ENCODE measurements around the gene CDH13.

CDH13 gene

GRCh38 chr16:83661656-83662055 lies 1034.9 kb downstream of the CDH13 start:
- no peak overlapping the region for H4K5ac ChIP-seq (ENCODE audit: low read length)
- H3K56ac ChIP-seq (ENCODE audit: low read length) = no peak overlapping the region

DNA sequence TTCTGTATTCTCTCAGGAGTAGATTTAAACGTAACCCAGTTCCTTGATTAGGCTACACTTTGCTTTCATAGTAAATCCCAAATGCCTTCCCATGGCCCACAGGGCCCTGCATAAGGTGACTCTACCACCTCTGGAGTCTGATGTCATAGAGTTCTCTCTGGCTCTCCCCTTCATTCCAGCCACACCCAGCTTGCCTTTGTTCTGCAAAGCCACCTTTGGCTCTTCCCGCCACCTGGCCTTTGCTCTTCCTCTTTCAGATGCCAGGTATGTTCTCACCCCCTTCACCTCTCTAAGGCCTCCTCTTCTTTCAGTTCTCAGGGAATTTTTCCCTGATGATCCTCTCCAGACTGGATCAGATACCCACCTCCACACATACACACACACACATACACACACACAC lies 1039.7 kb downstream of the CDH13 start:
- Histone ChIP-seq H3K27me3 (ENCODE audit: insufficient read depth, low read length, poor library complexity) (no peaks in the 10 kb centered on the region), H3K79me2 (ENCODE audit: control insufficient read depth, insufficient read depth, low read length) (no peaks in the 10 kb centered on the region), H2BK120ac (ENCODE audit: low read depth, low read length) (no peak overlapping the region), H3K27ac (ENCODE audit: low read depth, low read length) (no peak overlapping the region), H2BK15ac (replicated peaks; ENCODE audit: low read depth) (no peak overlapping the region), H3K4me1 (ENCODE audit: control insufficient read depth, low read depth, low read length) (no peaks in the 10 kb centered on the region), H4K8ac (ENCODE audit: low read depth, low read length) (no peak overlapping the region), H3K4me3 (ENCODE audit: low read length) (no peak overlapping the region), H3K36me3 (ENCODE audit: control insufficient read depth, insufficient read depth, low read length) (no peaks in the 10 kb centered on the region), H2AK5ac (ENCODE audit: low read length) (no peak overlapping the region), H3K23ac (ENCODE audit: low read length) (no peak overlapping the region), H3K9ac (ENCODE audit: low read length) (no peak overlapping the region), H3K18ac (ENCODE audit: low read length) (no peak overlapping the region), H3K4me2 (ENCODE audit: low read length) (no peak overlapping the region), H2BK5ac (ENCODE audit: low read length) (no peak overlapping the region), H4K5ac (ENCODE audit: low read length) (no peak overlapping the region), H3K56ac (ENCODE audit: low read length) (no peak overlapping the region), H3K4ac (ENCODE audit: low read depth, low read length) (no peak overlapping the region), H3K79me1 (ENCODE audit: low read length) (no peaks in the 10 kb centered on the region)
- DNase-seq = no peak
- no CpG with 5 or more reads among the region's 2 CpGs for WGBS (ENCODE audit: extremely low coverage, insufficient coverage, low lambda C conversion rate)

More at GRCh38 chr16:83661656-83662055, 1034.9 kb downstream of the CDH13 start:
- Histone ChIP-seq H3K4ac (ENCODE audit: low read depth, low read length) (no peak overlapping the region), H2AK5ac (ENCODE audit: low read length) (no peak overlapping the region), H4K8ac (ENCODE audit: low read depth, low read length) (no peak overlapping the region), H3K4me3 (ENCODE audit: low read length) (no peak overlapping the region), H3K27ac (ENCODE audit: low read depth, low read length) (no peak overlapping the region), H3K9ac (ENCODE audit: low read length) (no peak overlapping the region), H2BK5ac (ENCODE audit: low read length) (no peak overlapping the region), H3K4me2 (ENCODE audit: low read length) (no peak overlapping the region), H2BK15ac (replicated peaks; ENCODE audit: low read depth) (no peak overlapping the region), H3K79me1 (ENCODE audit: low read length) (no peaks in the 10 kb centered on the region), H3K27me3 (ENCODE audit: insufficient read depth, low read length, poor library complexity) (no peaks in the 10 kb centered on the region), H3K4me1 (ENCODE audit: control insufficient read depth, low read depth, low read length) (no peaks in the 10 kb centered on the region), H3K23ac (ENCODE audit: low read length) (no peak overlapping the region), H2BK120ac (ENCODE audit: low read depth, low read length) (no peak overlapping the region), H3K18ac (ENCODE audit: low read length) (no peak overlapping the region), H3K79me2 (ENCODE audit: control insufficient read depth, insufficient read depth, low read length) (no peaks in the 10 kb centered on the region), H3K36me3 (ENCODE audit: control insufficient read depth, insufficient read depth, low read length) (no peaks in the 10 kb centered on the region)
- DNase-seq = no peak

GRCh38 chr16:83669456-83669855 lies 1042.7 kb downstream of the CDH13 start:
- no peak for DNase-seq
- H4K8ac ChIP-seq (ENCODE audit: low read depth, low read length) = no peak overlapping the region
- no peaks in the 10 kb centered on the region for H3K4me1 ChIP-seq (ENCODE audit: control insufficient read depth, low read depth, low read length)
- H2BK15ac ChIP-seq (replicated peaks; ENCODE audit: low read depth) = no peak overlapping the region
- no peak overlapping the region for H3K4me3 ChIP-seq (ENCODE audit: low read length)
- WGBS (ENCODE audit: extremely low coverage, insufficient coverage, low lambda C conversion rate) = no CpG with 5 or more reads among the region's 5 CpGs
- H2BK120ac ChIP-seq (ENCODE audit: low read depth, low read length) = no peak overlapping the region
- H3K4me2 ChIP-seq (ENCODE audit: low read length) = no peak overlapping the region
- no peak overlapping the region for H3K4ac ChIP-seq (ENCODE audit: low read depth, low read length)
- H4K5ac ChIP-seq (ENCODE audit: low read length) = no peak overlapping the region
- H3K27ac ChIP-seq (ENCODE audit: low read depth, low read length) = no peak overlapping the region
- no peaks in the 10 kb centered on the region for H3K79me2 ChIP-seq (ENCODE audit: control insufficient read depth, insufficient read depth, low read length)
- H3K36me3 ChIP-seq (ENCODE audit: control insufficient read depth, insufficient read depth, low read length) = no peaks in the 10 kb centered on the region
- H3K18ac ChIP-seq (ENCODE audit: low read length) = no peak overlapping the region
- no peak overlapping the region for H2AK5ac ChIP-seq (ENCODE audit: low read length)
- H3K9ac ChIP-seq (ENCODE audit: low read length) = no peak overlapping the region
- H3K23ac ChIP-seq (ENCODE audit: low read length) = no peak overlapping the region
- H3K79me1 ChIP-seq (ENCODE audit: low read length) = no peaks in the 10 kb centered on the region
- H3K27me3 ChIP-seq (ENCODE audit: insufficient read depth, low read length, poor library complexity) = no peaks in the 10 kb centered on the region
- no peak overlapping the region for H3K56ac ChIP-seq (ENCODE audit: low read length)
- no peak overlapping the region for H2BK5ac ChIP-seq (ENCODE audit: low read length)

DNA sequence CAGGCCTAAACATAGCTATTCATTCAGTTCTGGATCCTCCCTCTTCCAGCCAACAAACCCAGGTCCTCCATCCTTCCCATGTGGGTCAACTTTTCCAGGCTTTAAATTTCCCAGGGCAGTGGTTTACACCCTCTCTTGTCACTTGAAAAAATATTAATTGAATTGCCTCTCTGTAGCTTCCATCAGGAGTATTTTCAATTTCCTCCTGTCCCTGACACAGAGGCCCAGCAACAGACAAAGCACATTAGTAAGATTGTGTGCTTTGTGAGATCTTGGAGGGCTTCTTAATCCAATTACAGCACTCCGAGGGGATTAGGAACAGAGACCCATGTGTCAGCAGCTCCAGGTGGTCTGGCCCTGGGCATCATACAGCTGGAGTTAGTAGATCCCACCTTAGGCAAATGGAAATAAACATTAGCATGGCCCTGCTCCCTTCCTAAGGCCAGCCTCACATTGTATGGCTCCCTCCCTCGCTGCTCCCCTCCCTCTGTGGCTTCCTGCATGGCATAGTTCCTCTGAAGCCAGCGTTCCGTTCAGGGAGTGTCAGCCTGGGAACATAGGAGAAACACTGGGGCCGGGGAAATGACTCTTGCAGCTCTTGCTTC lies 1048.3 kb downstream of the CDH13 start:
- Histone ChIP-seq H2AK5ac (ENCODE audit: low read length) (no peak overlapping the region), H3K18ac (ENCODE audit: low read length) (no peak overlapping the region), H3K27me3 (ENCODE audit: insufficient read depth, low read length, poor library complexity) (no peaks in the 10 kb centered on the region), H4K8ac (ENCODE audit: low read depth, low read length) (no peak overlapping the region), H3K4me2 (ENCODE audit: low read length) (no peak overlapping the region), H4K5ac (ENCODE audit: low read length) (no peak overlapping the region), H3K4me1 (ENCODE audit: control insufficient read depth, low read depth, low read length) (no peaks in the 10 kb centered on the region), H2BK15ac (replicated peaks; ENCODE audit: low read depth) (no peak overlapping the region), H3K4ac (ENCODE audit: low read depth, low read length) (no peak overlapping the region), H3K4me3 (ENCODE audit: low read length) (no peak overlapping the region), H3K79me2 (ENCODE audit: control insufficient read depth, insufficient read depth, low read length) (no peaks in the 10 kb centered on the region), H3K56ac (ENCODE audit: low read length) (no peak overlapping the region), H3K27ac (ENCODE audit: low read depth, low read length) (no peak overlapping the region), H3K9ac (ENCODE audit: low read length) (no peak overlapping the region), H2BK5ac (ENCODE audit: low read length) (no peak overlapping the region), H3K23ac (ENCODE audit: low read length) (no peak overlapping the region), H3K36me3 (ENCODE audit: control insufficient read depth, insufficient read depth, low read length) (no peaks in the 10 kb centered on the region), H2BK120ac (ENCODE audit: low read depth, low read length) (no peak overlapping the region), H3K79me1 (ENCODE audit: low read length) (no peaks in the 10 kb centered on the region)
- peak; percentile 64 for DNase-seq
- no CpG with 5 or more reads among the region's 5 CpGs for WGBS (ENCODE audit: extremely low coverage, insufficient coverage, low lambda C conversion rate)

DNA sequence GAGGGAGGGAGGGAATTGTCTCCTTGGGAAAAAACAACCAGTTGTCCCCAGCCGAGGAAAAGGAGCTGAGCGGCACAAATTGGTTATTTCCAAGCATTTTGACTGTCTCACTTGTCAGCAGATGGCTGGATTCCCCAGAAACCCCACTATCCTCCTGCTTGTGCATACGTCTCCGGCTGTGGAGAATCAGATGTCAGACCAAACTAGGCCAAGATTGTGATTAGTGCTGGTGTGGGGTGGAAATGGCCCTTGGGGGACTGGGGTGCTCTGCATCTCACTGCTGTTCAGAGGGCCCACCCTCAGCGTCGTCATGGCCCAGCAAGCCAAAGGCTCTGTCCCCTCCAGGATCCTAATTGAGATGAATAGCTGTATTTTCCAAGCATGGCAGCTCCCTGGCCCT lies 1049.3 kb downstream of the CDH13 start:
- Histone ChIP-seq H3K56ac (ENCODE audit: low read length) (no peak overlapping the region), H3K18ac (ENCODE audit: low read length) (no peak overlapping the region), H2BK15ac (replicated peaks; ENCODE audit: low read depth) (no peak overlapping the region), H3K4ac (ENCODE audit: low read depth, low read length) (no peak overlapping the region), H3K9ac (ENCODE audit: low read length) (no peak overlapping the region), H4K5ac (ENCODE audit: low read length) (no peak overlapping the region), H3K36me3 (ENCODE audit: control insufficient read depth, insufficient read depth, low read length) (no peaks in the 10 kb centered on the region), H2BK120ac (ENCODE audit: low read depth, low read length) (no peak overlapping the region), H3K4me2 (ENCODE audit: low read length) (no peak overlapping the region), H3K23ac (ENCODE audit: low read length) (no peak overlapping the region), H2AK5ac (ENCODE audit: low read length) (no peak overlapping the region), H3K27me3 (ENCODE audit: insufficient read depth, low read length, poor library complexity) (no peaks in the 10 kb centered on the region), H3K27ac (ENCODE audit: low read depth, low read length) (no peak overlapping the region), H3K4me1 (ENCODE audit: control insufficient read depth, low read depth, low read length) (no peaks in the 10 kb centered on the region), H3K4me3 (ENCODE audit: low read length) (no peak overlapping the region), H4K8ac (ENCODE audit: low read depth, low read length) (no peak overlapping the region), H2BK5ac (ENCODE audit: low read length) (no peak overlapping the region), H3K79me1 (ENCODE audit: low read length) (no peaks in the 10 kb centered on the region), H3K79me2 (ENCODE audit: control insufficient read depth, insufficient read depth, low read length) (no peaks in the 10 kb centered on the region)
- no peak for DNase-seq
- WGBS (ENCODE audit: extremely low coverage, insufficient coverage, low lambda C conversion rate) = no CpG with 5 or more reads among the region's 6 CpGs

GRCh38 chr16:83680980-83681379 lies 1054.2 kb downstream of the CDH13 start:
- Histone ChIP-seq H2BK5ac (ENCODE audit: low read length) (no peak overlapping the region), H3K27ac (ENCODE audit: low read depth, low read length) (no peak overlapping the region), H3K23ac (ENCODE audit: low read length) (no peak overlapping the region), H3K9ac (ENCODE audit: low read length) (no peak overlapping the region), H3K18ac (ENCODE audit: low read length) (no peak overlapping the region), H3K27me3 (ENCODE audit: insufficient read depth, low read length, poor library complexity) (no peaks in the 10 kb centered on the region), H3K79me2 (ENCODE audit: control insufficient read depth, insufficient read depth, low read length) (no peaks in the 10 kb centered on the region), H2BK120ac (ENCODE audit: low read depth, low read length) (no peak overlapping the region), H3K4me1 (ENCODE audit: control insufficient read depth, low read depth, low read length) (no peaks in the 10 kb centered on the region), H3K56ac (ENCODE audit: low read length) (no peak overlapping the region), H4K8ac (ENCODE audit: low read depth, low read length) (no peak overlapping the region), H2BK15ac (replicated peaks; ENCODE audit: low read depth) (no peak overlapping the region), H3K4ac (ENCODE audit: low read depth, low read length) (no peak overlapping the region), H3K79me1 (ENCODE audit: low read length) (no peaks in the 10 kb centered on the region), H2AK5ac (ENCODE audit: low read length) (no peak overlapping the region), H3K4me2 (ENCODE audit: low read length) (no peak overlapping the region), H4K5ac (ENCODE audit: low read length) (no peak overlapping the region), H3K4me3 (ENCODE audit: low read length) (no peak overlapping the region), H3K36me3 (ENCODE audit: control insufficient read depth, insufficient read depth, low read length) (no peaks in the 10 kb centered on the region)
- DNase-seq = no peak
- WGBS (ENCODE audit: extremely low coverage, insufficient coverage, low lambda C conversion rate) = no CpG with 5 or more reads among the region's 4 CpGs

Measured in mesendoderm (in vitro differentiated cells).